Kidney epithelial cell (primary cell): Measurements from ENCODE around the gene AMER3. TPM values are rescaled to one million over a fixed set of nuclear protein-coding genes. Genes with fewer than 3 reads are reported as not detected.

Source experiments
- DNase-seq: peaks from one replicate; pipeline ENCODE4 v3.0.0-alpha.2; 2010; ENCODE audit warnings: low read depth
- H3K27me3 ChIP-seq: 2 replicates; pipeline ENCODE4 v1.6.0; 2011; ENCODE audit warnings: low read length; ENCODE audit not compliant: control insufficient read depth, insufficient read depth
- H3K36me3 ChIP-seq: 2 replicates; pipeline ENCODE4 v1.5.1; 2011; ENCODE audit warnings: low read length; ENCODE audit not compliant: control insufficient read depth, insufficient read depth
- H3K4me3 ChIP-seq: 2 replicates; pipeline ENCODE4 v1.5.1; 2011; ENCODE audit warnings: low read depth, mild to moderate bottlenecking, control low read depth, low read length
- CTCF ChIP-seq: IDR thresholded peaks from 2 replicates; pipeline ENCODE4 v1.5.1; 2011; ENCODE audit warnings: mild to moderate bottlenecking, moderate library complexity, low read length, control low read depth, inconsistent platforms; ENCODE audit not compliant: insufficient read depth, poor library complexity, severe bottlenecking
- total RNA-seq: library from RNA; depleted of rRNA; stranded (reverse); fragments of >200 nt; gene quantifications from 2 replicates; pipeline ENCODE4 v1.2.3, GENCODE V29; 2015

Gene AMER3
- total RNA-seq, 1 donor from 2014 or later = not detected

GRCh38 chr2:130814931-130815680, 59.8 kb downstream of the AMER3 start:
- Histone ChIP-seq H3K27me3 (no peaks in the 10 kb centered on the region), H3K36me3 (no peaks in the 10 kb centered on the region), H3K4me3 (no peak overlapping the region)
- no peak for TF ChIP-seq CTCF
- no peak for DNase-seq

Other genes starting within 250 kb of the AMER3 start
- not detected in 2 replicates for gene POTEI, start 246.2 kb upstream of the AMER3 start, total RNA-seq
- gene CFC1B, start 234.3 kb upstream of the AMER3 start, total RNA-seq = not detected in 2 replicates
- gene CFC1, start 156.0 kb upstream of the AMER3 start, total RNA-seq = not detected in 2 replicates
- gene POTEJ, start 144.1 kb upstream of the AMER3 start, total RNA-seq = not detected in 2 replicates
- gene GPR148, start 26.5 kb upstream of the AMER3 start, total RNA-seq = not detected in 2 replicates
- 9.3 and 14.9 TPM in 2 replicates for gene ARHGEF4, start 81.4 kb downstream of the AMER3 start, total RNA-seq